GM12873 (cell line): ENCODE measurements around the gene RNF212.

Source experiments
- CTCF ChIP-seq: IDR thresholded peaks from 2 replicates; pipeline ENCODE4 v1.5.1; 2012; ENCODE audit warnings: low read depth, mild to moderate bottlenecking, moderate library complexity, low read length, control low read depth; ENCODE audit not compliant: insufficient read depth; ENCODE audit errors: missing control alignments

Gene RNF212

GRCh38 chr4:1036976-1037810 lies 76.2 kb downstream of the RNF212 start:
- no peak for TF ChIP-seq CTCF

DNA sequence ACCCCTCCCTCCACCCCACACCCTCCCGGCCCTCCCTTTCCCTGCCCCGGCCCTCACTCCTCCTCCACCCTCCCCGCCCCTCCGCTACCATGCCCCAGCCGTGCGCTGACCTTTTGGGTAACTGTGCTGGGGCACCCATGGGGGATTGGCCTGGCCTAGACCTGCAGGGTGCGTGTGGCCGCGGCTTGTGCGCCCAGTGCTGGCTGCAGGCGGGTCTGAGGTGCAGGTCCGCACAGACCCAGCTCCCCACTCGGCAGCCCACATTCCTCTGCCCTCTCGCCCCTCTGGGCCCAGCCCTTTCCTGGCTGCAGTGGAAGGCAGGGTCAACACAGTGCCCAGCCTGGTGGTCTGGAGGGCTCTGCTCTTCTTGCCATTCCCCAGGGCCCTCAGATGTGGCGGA lies 77.3 kb downstream of the RNF212 start:
- no peak for TF ChIP-seq CTCF

DNA sequence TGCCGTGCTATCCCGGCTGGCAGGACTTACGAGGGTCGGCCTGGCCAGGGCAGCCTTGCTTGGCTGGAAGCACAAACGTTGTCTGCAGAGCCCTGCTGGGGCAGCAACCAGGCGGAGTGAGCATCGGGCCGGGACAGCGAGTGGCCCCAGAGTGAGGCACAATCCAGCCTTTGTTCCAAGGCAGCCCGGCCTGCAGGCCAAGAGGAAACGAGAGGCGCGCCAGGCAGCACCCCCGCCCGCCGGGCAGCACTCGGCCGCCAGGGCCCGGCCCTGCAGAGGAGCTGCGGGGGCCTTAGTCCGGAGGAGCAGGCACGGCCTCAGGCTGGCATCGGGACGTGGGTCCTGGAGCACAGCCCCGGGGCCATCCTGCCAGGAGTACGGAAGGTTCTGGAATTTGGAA lies 77.9 kb downstream of the RNF212 start:
- no peak for TF ChIP-seq CTCF

DNA sequence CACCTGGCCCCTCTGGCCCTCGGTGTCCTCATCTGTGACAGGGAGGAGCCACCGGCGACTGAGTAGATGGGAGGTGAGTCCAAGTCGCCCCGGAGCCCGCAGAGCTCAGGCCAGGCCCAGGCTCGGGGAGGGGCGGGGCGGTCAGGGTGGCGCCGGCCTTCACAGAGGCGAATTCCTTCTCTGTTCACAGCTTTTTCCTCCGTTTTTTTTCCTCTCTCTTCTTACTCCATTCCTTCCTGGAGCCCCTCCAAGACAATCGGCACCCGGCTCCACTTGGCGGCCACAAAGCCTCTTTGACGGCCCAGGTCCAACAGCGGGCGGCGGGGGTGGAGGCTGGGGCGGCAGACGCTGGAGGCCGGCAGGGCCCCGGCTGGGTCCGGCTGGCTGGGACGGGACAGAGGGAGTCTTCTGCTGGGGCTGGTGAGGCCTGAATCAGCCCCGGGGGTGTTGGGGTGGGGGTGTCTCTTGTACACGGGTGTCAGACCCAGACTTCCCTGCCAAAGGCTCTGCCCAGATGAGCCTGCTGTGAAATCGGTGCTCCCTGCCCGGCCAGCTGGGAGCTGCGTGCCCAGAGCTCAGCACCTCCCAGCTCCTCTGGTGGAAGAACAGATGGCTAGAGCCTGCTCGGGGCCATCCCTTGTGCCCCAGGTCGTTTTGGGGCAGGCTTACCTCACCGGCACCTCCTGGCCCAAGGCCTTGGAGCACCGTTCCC lies 79.4 kb downstream of the RNF212 start:
- TF ChIP-seq CTCF: no peak

DNA sequence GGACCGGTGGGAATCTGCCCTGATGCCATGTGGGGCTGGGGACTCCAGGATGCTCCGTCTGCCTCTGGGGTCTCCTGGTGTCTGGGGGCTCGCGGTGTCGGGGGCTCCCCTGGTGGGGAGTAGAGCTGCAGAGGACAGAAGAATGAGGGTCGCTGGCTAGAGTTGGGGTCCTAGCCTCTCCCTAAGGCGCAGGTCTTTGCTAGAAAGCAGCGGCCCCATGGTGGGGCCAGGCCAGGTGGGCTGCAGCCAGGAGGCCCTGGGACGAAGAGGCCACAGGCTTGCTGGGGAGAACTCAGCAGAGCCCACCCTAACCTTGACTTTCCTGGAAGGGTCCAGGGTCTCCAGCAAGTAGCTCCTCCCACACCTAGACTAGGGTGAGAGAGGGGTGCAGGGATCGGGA lies 80.5 kb downstream of the RNF212 start:
- no peak for TF ChIP-seq CTCF

- TF ChIP-seq CTCF: no peak
Measured at GRCh38 chr4:1031956-1032795, 81.2 kb downstream of the RNF212 start.

DNA sequence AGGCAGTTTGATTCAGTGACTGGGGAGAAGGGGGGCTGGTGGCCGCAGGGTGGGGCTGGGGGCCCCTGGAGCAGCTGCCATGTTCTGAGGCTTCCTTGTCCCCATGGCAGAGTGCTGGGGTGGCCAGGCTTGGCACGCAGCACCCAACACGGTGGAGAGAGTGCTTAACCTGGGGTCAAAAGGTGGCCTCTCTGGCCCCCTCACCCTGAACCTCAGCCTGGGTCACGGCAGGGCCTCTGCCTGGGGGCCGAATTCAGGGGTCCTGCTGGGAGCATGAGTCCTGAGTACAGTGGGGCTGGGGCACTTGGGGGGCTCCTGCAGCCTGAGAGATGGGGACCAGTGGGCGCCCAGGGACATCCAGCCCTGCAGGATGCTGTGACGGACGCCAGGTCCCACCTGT lies 82.0 kb downstream of the RNF212 start:
- TF ChIP-seq CTCF: no peak
